ENCODE measurements around the gene DMP1.

DNA sequence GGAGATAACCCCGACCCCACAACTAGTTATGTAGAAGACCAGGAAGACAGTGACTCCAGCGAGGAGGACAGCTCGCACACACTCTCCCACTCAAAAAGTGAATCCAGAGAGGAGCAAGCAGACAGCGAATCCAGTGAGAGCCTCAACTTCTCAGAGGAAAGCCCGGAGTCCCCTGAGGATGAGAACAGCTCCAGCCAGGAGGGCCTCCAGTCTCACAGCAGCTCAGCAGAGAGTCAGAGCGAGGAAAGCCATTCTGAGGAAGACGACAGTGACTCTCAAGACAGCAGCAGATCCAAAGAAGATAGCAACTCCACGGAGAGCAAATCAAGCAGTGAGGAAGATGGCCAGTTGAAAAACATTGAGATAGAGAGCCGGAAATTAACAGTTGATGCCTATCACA, 12.8 kb downstream of the DMP1 start:
- TF ChIP-seq CTCF (IDR thresholded peaks at IDR 0.05) (no peak), ZFX (IDR thresholded peaks at IDR 0.05; ENCODE audit: borderline replicate concordance) (no peak)

All from 22Rv1 (cell line).